ENCODE measurements around the gene DDX49. TPM values are rescaled to one million over a fixed set of nuclear protein-coding genes. Genes with fewer than 3 reads are reported as not detected.

DDX49 gene
- total RNA-seq, result 50.0 and 63.2 TPM in 2 replicates

GRCh38 chr19:18919086-18919899 lies at the start of gene DDX49, which contains the start of gene COPE:
Gene DDX49, plus strand, starts transcription at chr19:18919715. Its CDS starts 27 bp downstream, at chr19:18919742.
Gene COPE, minus strand, starts transcription at chr19:18919387. Its CDS starts 39 bp downstream, at chr19:18919348.

GRCh38 chr19:18895824-18896341 lies 23.6 kb upstream of the DDX49 start, which contains the start of gene CERS1:
Gene CERS1, minus strand, starts transcription at chr19:18896158. Its CDS starts 86 bp downstream, at chr19:18896072.

DNA sequence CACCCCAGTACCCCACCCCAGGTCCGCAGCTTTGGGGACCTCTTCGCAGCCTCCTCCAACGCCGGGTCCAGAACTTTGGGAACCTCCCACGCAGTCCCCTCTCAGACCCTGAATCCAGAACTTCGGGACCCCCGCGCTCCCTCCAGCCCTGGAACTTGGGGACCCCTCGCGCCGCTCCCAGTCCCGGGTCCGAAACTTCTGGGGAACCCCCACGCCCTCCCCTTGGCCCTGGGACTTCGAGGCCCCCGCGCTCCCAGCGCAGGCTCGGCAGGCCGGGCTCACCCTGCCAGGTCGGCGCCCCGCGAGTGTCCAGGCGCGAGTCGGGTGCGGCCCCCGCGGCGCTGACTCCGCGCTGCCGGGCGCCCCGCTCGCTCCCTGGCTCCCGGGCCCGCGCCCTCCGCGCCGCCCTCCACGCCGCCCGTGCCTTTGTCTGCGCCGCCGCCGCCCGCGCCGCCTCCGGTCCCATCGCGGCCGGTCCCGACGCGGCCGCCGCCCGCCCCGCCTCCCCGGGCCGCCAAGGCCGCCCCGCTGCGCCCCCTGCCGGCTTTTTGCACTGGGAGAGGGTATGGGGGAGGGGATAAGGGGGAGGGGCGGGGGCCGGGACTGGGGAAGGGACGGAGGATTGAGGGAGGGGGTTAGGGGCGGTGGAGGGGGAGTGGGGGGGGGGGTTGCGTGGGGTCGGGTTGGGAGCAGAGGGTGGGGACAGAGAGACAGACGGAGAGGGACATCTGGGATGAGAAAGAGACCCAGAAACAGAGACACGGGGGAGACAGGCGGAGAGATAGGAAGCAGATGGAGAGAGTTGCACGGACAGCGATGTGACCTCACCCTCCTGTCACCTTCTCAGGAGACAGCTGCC lies 21.5 kb downstream of the DDX49 start, which contains the start of gene HOMER3:
Gene HOMER3 (minus strand): TSS at position 449 of the 859 bp plus-strand sequence. CDS start 2,235 bp downstream, outside the sequence.

Other genes starting within 250 kb of the DDX49 start
- 4.0 and 5.6 TPM in 2 replicates for gene CRTC1, start 236.0 kb upstream of the DDX49 start, total RNA-seq
- 0.85 and 2.9 TPM in 2 replicates for gene COMP, start 128.4 kb upstream of the DDX49 start, total RNA-seq
- 30.6 and 33.0 TPM in 2 replicates for gene UPF1, start 87.8 kb upstream of the DDX49 start, total RNA-seq
- 2.0 and 6.0 TPM in 2 replicates for gene CERS1, start 23.6 kb upstream of the DDX49 start, total RNA-seq
- 200 and 351 TPM in 2 replicates for gene COPE, start 328 bp upstream of the DDX49 start, total RNA-seq
- 68.9 and 78.0 TPM in 2 replicates for gene HOMER3, start 21.5 kb downstream of the DDX49 start, total RNA-seq
- 13.4 and 14.6 TPM in 2 replicates for gene SUGP2, start 113.8 kb downstream of the DDX49 start, total RNA-seq
- gene ARMC6, start 113.9 kb downstream of the DDX49 start, total RNA-seq, result 30.0 and 31.7 TPM in 2 replicates
- 7.7 and 11.6 TPM in 2 replicates for gene SLC25A42, start 144.3 kb downstream of the DDX49 start, total RNA-seq
- gene TMEM161A, start 218.8 kb downstream of the DDX49 start, total RNA-seq, result 25.6 and 35.2 TPM in 2 replicates